GM21825 (cell line): ENCODE data around the gene PRKX.
"Not testable (repeated sequence)": the region's sequence is repeated elsewhere in the genome, so short reads cannot be mapped to it uniquely, and the experiment has no call there.

ENCODE experiments used
- ATAC-seq: cut with Tn5 transposase; IDR thresholded peaks from one replicate; pipeline ENCODE4 v1.9.1; 2021; ENCODE audit warnings: mild to moderate bottlenecking, moderate library complexity; ENCODE audit not compliant: unreplicated experiment

Gene PRKX

DNA sequence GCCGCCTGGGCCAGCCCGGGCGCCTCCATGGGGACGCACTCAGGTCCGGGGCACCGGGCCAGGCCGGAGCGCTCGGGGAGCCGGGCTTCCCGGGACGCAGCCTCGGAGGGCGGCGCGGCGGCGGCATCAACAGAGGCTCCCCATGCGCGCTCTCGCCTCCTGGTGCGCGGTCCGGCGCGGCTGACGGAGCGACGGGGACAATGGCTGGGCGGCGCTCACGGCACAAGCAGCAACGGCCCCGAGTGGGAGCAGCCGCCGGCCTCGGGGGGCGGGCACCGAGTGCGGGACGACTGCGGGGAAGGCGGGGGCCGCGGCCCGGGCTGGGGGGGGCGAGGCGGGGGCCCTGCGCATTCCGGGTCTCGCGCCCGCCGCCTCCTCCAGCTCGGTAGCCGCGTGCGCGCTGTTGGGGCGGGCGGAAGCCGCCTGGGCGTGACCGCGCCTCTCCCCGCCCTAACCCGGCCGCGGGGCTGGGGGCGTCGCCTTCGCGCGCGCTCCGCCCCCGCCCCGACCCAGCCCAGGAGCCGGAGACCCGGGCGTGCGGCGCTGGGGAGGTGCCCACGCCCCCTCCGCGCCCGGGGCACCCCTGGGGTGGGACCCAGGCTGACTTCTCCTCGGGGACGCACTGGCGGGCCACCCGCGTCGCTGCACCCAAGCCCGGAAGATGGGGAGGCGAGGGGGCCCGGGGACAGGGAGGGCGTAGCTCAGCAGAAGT lies at the start of gene PRKX:
TSS of gene PRKX (minus strand) at position 425 of the 712 bp plus-strand sequence. CDS start at position 29, 396 bp downstream.
- ATAC-seq: peak; percentile 82

DNA sequence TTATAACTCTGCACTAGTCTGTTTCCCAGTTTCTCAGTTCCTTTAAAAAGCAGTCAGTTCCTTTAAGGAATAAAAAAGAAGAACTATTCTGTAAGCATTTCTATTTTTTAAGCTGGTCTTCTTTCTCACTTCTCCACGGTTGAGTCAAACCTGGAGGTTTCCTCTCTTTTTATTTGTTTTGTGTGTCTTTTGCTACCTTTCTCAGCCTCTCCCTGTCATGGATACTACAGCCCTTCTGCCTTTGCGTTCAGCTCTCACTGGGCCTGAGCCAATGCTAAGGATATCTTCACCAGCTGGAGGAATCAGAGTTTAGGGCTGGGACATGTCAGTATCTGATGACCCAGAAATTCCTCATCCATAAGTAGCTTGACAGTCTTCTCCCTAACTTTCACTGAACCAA lies 49.7 kb upstream of the PRKX start:
- no peak for ATAC-seq

GRCh38 chrX:3757510-3758025 lies 44.1 kb upstream of the PRKX start:
- no peak for ATAC-seq

DNA sequence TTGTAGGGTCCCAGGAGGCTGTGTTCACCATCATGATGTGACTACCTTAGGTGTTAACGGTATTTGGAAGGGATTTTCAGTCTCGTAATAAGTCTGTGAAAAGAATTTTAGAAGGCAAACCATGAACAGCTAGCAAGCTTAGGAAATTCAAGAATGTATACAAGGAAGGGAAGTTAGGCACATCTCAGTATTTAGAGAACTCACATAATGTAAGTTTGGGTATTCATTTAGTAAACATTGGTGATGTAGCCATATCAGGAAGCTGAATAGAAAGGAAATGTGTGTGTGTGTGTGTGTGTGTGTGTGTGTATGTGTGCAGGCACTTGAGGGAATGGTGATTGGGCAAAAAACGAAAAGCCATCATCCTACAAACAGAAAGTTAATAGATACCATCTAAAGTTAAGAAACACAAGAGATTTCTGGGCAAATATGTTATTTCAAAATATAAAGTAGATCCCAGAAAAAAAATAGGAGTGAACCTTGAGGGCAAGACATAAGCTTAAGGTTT lies 34.7 kb upstream of the PRKX start:
- ATAC-seq: no peak

GRCh38 chrX:3743801-3744439 lies 30.5 kb upstream of the PRKX start:
- no peak for ATAC-seq

DNA sequence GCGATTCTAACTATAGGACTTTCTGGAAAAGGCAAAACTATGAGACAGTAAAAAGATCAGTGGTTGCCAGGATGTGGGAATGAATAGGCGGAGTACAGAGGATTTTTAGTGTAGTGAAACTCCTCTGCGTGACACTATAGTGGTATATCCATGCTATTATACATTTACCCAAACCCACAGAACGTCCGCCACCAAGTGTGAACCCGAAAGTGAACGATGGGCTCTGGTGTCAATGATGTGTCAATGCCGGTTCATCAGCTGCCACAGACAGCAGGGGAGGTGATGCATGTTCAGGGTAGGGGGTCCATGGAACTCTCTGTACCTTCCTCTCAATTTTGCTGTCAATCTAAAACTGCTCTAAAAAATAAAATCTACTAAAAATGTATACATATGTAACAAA lies 27.5 kb upstream of the PRKX start:
- not testable (repeated sequence) for ATAC-seq

- ATAC-seq: no peak
Measured at GRCh38 chrX:3738509-3738908, 25.1 kb upstream of the PRKX start.

DNA sequence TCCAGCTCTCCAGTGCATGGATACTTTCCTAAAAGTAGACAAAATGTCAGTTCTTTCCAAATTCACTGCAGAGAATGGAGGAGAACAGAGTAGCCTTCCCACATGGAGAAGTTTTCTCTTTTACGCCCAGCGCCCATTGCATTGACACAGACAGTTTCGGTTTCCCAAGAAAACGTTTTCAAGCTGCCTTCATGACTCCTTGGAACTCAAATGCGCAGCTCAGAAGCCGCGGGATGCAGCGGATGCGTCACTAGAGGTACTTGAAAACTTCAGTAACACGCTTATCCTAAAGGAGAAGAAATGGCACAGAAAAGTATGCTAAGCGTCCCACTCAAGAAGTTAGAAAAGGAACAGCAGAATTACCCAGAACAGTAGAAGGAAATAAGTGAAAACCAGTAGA lies 23.1 kb upstream of the PRKX start:
- ATAC-seq: not testable (repeated sequence)

GRCh38 chrX:3735891-3736290 lies 22.4 kb upstream of the PRKX start:
- ATAC-seq: not testable (repeated sequence)

GRCh38 chrX:3734456-3734855 lies 21.0 kb upstream of the PRKX start:
- ATAC-seq: not testable (repeated sequence)

DNA sequence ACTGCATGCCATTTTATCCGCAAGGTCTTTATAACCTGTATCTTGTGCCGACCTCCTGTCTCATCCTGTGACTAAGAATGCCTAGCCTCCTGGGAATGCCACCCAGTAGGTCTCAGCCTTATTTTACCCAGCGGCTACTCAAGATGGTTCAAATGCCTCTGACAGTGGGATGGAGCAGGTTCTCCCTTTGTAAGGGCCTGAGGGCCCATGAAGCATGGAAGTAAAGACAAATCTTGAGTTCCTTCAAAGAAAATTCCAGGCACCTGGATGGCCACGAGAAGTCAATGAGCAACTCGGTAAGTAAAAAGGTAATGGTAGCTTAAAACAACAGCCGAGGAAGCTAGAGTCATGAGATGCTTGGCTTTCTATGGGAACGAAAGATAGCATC lies 19.6 kb upstream of the PRKX start:
- ATAC-seq: no peak

DNA sequence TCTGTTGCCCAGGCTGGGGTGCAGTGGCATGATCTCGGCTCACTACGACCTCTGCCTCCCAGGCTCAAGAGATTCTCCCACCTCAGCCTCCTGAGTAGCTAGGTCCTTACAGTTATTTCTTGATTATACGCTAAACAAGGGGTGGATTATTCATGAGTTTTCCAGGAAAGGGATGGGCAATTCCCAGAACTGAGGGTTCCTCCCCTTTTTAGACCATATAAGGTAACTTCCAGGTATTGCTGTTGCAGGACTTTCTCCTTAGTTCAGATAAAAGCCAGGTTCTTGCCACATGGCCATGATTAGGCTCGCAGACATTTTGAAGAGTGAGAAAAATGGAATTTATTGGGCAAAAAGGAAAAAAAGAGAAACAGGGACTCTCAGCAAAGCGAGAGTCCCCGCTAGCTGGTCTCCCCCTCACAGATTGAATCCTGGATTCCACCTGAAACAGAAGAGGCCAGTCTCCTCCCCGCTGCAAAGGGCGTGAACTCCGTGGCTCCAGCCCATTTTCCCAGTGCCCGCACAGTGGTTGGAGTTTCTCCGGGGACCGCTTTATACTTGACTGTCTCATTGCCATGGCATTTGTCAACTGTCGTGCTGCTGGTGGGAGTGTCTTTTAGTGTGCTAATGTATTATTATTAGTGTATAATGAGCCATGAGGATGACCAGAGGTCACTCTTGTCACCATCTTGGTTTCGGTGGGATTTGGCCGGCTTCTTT lies 19.0 kb upstream of the PRKX start:
- ATAC-seq: not testable (repeated sequence)

- ATAC-seq: no peak
Measured at GRCh38 chrX:3728454-3728853, 15.0 kb upstream of the PRKX start.

DNA sequence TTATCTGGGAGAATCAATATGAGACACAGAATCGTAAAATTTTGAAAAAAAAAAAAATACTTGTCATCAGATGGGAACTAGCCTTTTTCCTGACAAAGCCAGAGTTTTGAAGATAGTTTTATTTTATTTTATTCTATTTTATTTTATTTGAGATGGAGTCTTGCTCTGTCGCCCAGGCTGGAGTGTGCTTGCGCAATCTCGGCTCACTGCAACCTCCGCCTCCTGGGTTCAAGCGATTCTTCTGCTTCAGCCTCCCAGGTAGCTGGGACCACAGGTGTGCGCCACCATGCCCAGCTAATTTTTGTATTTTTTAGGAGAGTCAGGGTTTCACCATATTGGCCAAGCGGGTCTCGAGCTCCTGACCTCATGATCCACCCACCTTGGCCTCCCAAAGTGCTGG lies 10.0 kb upstream of the PRKX start:
- ATAC-seq: not testable (repeated sequence)

DNA sequence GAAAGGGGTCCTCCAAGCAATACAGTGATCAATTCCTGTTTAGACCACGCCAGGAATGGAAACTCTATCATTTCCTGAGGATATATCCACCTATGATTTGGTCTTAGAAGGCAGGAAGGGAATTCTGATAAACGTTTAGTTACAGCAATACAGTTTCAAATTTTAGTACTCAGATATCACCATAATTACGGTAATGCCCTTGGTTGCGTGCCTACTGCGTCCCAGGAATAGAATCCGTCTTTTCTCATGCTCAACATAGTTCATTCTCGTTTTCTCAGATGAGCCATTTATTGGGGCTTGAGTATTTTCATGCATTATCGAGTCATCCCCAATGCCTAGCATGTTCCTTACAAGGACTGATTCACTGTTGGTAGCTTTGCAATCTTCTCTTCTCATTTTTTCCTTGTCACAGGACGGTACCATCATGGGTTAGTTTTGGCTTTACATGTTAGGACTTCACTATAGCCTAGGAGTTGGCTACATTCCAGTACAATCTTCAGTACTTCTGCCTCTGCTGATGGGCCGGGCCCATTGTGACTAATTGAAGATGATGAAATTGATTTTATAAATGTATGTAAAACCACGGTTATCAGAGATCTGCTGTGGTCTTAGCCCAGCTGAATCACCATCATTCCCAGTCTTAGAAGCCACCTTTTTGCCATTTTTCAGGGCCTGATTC lies 4.4 kb upstream of the PRKX start:
- ATAC-seq: no peak

DNA sequence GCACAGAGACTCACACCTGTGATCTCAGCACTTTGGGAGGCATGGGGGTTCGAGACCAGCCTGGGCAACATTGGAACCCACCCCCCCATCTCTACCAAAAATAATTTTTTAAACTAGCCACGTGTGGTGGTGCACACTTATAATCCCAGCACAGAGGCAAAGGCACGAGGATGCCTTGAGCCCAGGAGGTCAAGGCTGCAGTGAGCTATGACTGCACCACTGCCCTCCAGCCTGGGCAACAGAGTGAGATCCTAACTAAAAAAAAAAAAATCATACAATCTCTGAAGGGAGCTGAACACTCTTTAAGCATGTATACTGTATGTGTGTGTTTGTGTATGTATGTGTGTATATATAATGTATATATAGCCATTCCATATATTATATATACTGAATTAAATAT lies 2.5 kb upstream of the PRKX start:
- no peak for ATAC-seq

DNA sequence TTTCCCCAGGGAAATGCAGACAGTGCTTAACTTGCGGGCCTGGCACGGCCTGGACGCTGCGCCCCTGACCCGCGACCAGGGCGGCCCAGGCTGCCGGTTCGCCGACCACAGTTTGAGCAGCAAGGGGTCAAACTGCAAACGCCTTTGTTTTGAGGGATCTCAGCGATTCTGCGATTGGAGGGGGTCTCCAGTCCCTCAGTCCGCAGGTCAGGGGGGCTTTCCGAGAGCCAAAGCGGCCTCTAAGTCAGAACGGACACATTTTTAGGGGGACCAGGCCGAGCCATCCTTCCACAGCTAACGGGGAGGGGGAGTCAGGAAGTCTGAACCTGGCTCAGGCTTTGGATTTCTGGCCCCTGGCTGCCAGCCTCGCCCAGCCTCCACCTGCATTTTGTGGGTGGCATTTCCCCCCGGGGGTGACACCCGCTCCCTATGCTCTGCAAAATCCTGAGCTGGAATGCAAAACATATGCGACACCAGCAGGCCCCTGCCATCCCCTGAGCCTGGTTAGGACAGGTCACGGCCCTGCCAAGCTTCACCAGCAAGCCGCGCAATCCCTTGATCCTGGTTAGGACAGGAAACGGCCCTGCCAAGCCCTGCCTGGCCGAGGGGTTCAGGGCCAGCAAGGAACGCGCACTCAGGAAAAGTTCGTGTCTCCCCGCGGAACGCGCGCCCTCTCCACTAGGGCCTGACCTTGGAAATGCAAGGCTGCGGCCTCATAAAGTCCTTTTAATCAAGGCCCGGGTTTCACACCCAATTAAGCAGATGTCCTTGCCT lies 1.4 kb upstream of the PRKX start:
- ATAC-seq: not testable (repeated sequence)

DNA sequence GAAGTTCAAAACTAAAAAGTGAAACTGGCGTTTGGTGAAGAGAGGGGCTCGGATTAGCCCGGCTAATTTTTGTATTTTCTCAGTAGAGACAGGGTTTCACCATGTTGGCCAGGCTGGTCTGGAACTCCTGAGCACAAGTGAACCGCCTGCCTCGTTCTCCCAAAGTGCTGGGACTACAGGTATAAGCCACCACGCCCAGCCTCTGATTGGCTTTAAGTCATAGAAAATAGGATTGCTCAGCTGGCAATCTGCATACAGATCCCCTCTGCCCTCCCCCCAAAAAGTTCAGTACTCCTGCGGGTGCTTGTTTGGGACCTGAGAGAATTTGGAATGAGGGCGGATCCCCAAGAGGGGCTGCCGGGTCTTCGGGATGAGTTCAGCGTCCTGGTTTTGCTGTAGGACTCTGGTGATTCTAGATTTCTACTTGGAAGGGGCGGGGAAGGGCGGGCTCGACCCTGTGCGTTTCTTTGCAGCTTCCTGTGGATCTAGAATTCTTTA lies 537 bp upstream of the PRKX start:
- ATAC-seq: no peak

DNA sequence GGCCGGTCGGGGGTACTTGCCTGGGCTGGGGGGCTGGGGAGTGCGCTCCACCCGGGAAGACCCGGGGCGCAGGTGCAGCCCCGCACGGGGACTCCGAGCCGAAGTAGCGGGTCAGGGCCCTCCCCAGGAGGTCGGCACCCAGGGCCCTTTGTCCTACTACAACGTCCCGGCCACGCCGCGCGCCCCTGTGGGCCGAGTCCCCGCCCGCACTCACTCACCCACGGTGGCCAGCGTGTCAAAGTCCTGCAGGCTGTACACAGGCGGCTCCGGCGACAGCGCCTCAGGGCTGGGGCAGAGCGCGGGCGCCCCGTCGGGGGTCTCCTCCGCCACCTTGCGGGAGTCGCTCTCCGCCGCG lies 602 bp downstream of the PRKX start:
- ATAC-seq: peak; percentile 11
